ENCODE results near the gene TMEM51.

TMEM51 gene

GRCh38 chr1:15244813-15245212 lies 91.3 kb downstream of the TMEM51 start:
- Histone ChIP-seq H3K36me3 (ENCODE audit: low read length) (no peaks in the 10 kb centered on the region), H3K27ac (ENCODE audit: low read depth, low read length) (no peak overlapping the region), H3K4me2 (ENCODE audit: low read depth, low read length, poor library complexity, severe bottlenecking) (no peak overlapping the region), H3F3A (ENCODE audit: insufficient read depth) (no peaks in the 10 kb centered on the region), H3K27me3 (ENCODE audit: low read length) (no peaks in the 10 kb centered on the region), H3K9me3 (ENCODE audit: insufficient read depth, low read length) (no peaks in the 10 kb centered on the region), H3K79me2 (ENCODE audit: insufficient read depth, low read length) (no peaks in the 10 kb centered on the region), H2AFZ (ENCODE audit: low read depth, low read length, severe bottlenecking) (no peak overlapping the region), H4K20me1 (ENCODE audit: low read depth, low read length) (no peaks in the 10 kb centered on the region), H3K9me2 (replicated peaks; ENCODE audit: insufficient read depth, low read length) (no peaks in the 10 kb centered on the region), H3K9ac (ENCODE audit: low read length) (no peak overlapping the region), H3K4me3 (ENCODE audit: insufficient read depth, low read length, poor library complexity, severe bottlenecking) (no peak overlapping the region)
- TF ChIP-seq EZH2phosphoT487 (conservative IDR thresholded peaks at IDR 0.05; ENCODE audit: low read length): no peak

- Histone ChIP-seq H3K4me2 (ENCODE audit: low read depth, low read length, poor library complexity, severe bottlenecking) (no peak overlapping the region), H4K20me1 (ENCODE audit: low read depth, low read length) (no peaks in the 10 kb centered on the region), H3K9me2 (replicated peaks; ENCODE audit: insufficient read depth, low read length) (no peaks in the 10 kb centered on the region), H3K9ac (ENCODE audit: low read length) (no peak overlapping the region), H3K36me3 (ENCODE audit: low read length) (no peaks in the 10 kb centered on the region), H3K27me3 (ENCODE audit: low read length) (no peaks in the 10 kb centered on the region), H2AFZ (ENCODE audit: low read depth, low read length, severe bottlenecking) (no peak overlapping the region), H3K9me3 (ENCODE audit: insufficient read depth, low read length) (no peaks in the 10 kb centered on the region), H3K27ac (ENCODE audit: low read depth, low read length) (no peak overlapping the region), H3K79me2 (ENCODE audit: insufficient read depth, low read length) (no peaks in the 10 kb centered on the region), H3F3A (ENCODE audit: insufficient read depth) (no peaks in the 10 kb centered on the region), H3K4me3 (ENCODE audit: insufficient read depth, low read length, poor library complexity, severe bottlenecking) (no peak overlapping the region)
- TF ChIP-seq EZH2phosphoT487 (conservative IDR thresholded peaks at IDR 0.05; ENCODE audit: low read length) (no peak), CTCF (IDR thresholded peaks at IDR 0.05; ENCODE audit: insufficient read depth, low read length, poor library complexity, severe bottlenecking) (no peak)
These were observed 92.2 kb downstream of the TMEM51 start for GRCh38 chr1:15245593-15246360.

- no peak within 1 kb of the TSS for H3K9ac ChIP-seq (ENCODE audit: low read length)
- H3K79me2 ChIP-seq (ENCODE audit: insufficient read depth, low read length): no peaks in the 10 kb centered on the region
- TF ChIP-seq EZH2phosphoT487 (conservative IDR thresholded peaks at IDR 0.05; ENCODE audit: low read length) (no peak), CTCF (IDR thresholded peaks at IDR 0.05; ENCODE audit: insufficient read depth, low read length, poor library complexity, severe bottlenecking) (no peak)
- no peaks in the 10 kb centered on the region for H3K27me3 ChIP-seq (ENCODE audit: low read length)
- no peaks in the 10 kb centered on the region for H4K20me1 ChIP-seq (ENCODE audit: low read depth, low read length)
- no peaks in the 10 kb centered on the region for H3K9me2 ChIP-seq (replicated peaks; ENCODE audit: insufficient read depth, low read length)
- H3F3A ChIP-seq (ENCODE audit: insufficient read depth): no peaks in the 10 kb centered on the region
- H2AFZ ChIP-seq (ENCODE audit: low read depth, low read length, severe bottlenecking): no peak within 1 kb of the TSS
- no peaks in the 10 kb centered on the region for H3K36me3 ChIP-seq (ENCODE audit: low read length)
- no peak within 1 kb of the TSS for H3K27ac ChIP-seq (ENCODE audit: low read depth, low read length)
- H3K9me3 ChIP-seq (ENCODE audit: insufficient read depth, low read length): no peaks in the 10 kb centered on the region
- H3K4me3 ChIP-seq (ENCODE audit: insufficient read depth, low read length, poor library complexity, severe bottlenecking): no peak within 1 kb of the TSS
- H3K4me2 ChIP-seq (ENCODE audit: low read depth, low read length, poor library complexity, severe bottlenecking): no peak within 1 kb of the TSS
These were observed 93.5 kb downstream of the TMEM51 start, which contains the start of gene FHAD1 for GRCh38 chr1:15246960-15247614. Gene FHAD1 (plus strand): TSS chr1:15247223. CDS start chr1:15251785, 4,562 bp downstream.

- Histone ChIP-seq H4K20me1 (ENCODE audit: low read depth, low read length) (no peaks in the 10 kb centered on the region), H3K9me3 (ENCODE audit: insufficient read depth, low read length) (no peaks in the 10 kb centered on the region), H3F3A (ENCODE audit: insufficient read depth) (no peaks in the 10 kb centered on the region), H3K4me2 (ENCODE audit: low read depth, low read length, poor library complexity, severe bottlenecking) (no peak overlapping the region), H3K4me3 (ENCODE audit: insufficient read depth, low read length, poor library complexity, severe bottlenecking) (no peak overlapping the region), H3K27ac (ENCODE audit: low read depth, low read length) (no peak overlapping the region), H3K36me3 (ENCODE audit: low read length) (no peaks in the 10 kb centered on the region), H3K79me2 (ENCODE audit: insufficient read depth, low read length) (no peaks in the 10 kb centered on the region), H3K9me2 (replicated peaks; ENCODE audit: insufficient read depth, low read length) (no peaks in the 10 kb centered on the region), H3K27me3 (ENCODE audit: low read length) (no peaks in the 10 kb centered on the region), H3K9ac (ENCODE audit: low read length) (no peak overlapping the region), H2AFZ (ENCODE audit: low read depth, low read length, severe bottlenecking) (no peak overlapping the region)
- TF ChIP-seq EZH2phosphoT487 (conservative IDR thresholded peaks at IDR 0.05; ENCODE audit: low read length): no peak
- TF ChIP-seq CTCF (IDR thresholded peaks at IDR 0.05; ENCODE audit: insufficient read depth, low read length, poor library complexity, severe bottlenecking): no peak
These were observed 94.7 kb downstream of the TMEM51 start for GRCh38 chr1:15248216-15248615.
